Measurements from ENCODE around the gene FAF1.

GRCh38 chr1:50833216-50833615 lies 126.9 kb downstream of the FAF1 start:
- TF ChIP-seq CTCF (conservative IDR thresholded peaks at IDR 0.05; ENCODE audit: low read length) (no peak), EZH2phosphoT487 (IDR thresholded peaks at IDR 0.05; ENCODE audit: borderline replicate concordance, low read depth, low read length) (no peak)

Data from OCI-LY7 (cell line).